NCI-H1417 (cell line): Measurements from ENCODE around the gene PXDN.

Experiments
- DNase-seq, 3 experiments: peaks; one replicate each; lab custom pipeline; 2025; lab: John Stamatoyannopoulos, UW

The PXDN gene

GRCh38 chr2:1613731-1614354 lies 130.5 kb downstream of the PXDN start:
- DNase-seq = no peak

GRCh38 chr2:1613078-1613445 lies 131.3 kb downstream of the PXDN start:
- no peak for DNase-seq

- no peak for DNase-seq
These were observed 131.8 kb downstream of the PXDN start for GRCh38 chr2:1612391-1613077.

- no peak for DNase-seq
These were observed 132.4 kb downstream of the PXDN start for GRCh38 chr2:1611886-1612285.

- no peak for DNase-seq
These were observed 134.2 kb downstream of the PXDN start for GRCh38 chr2:1610096-1610485.

- no peak for DNase-seq
These were observed 134.7 kb downstream of the PXDN start for GRCh38 chr2:1609485-1610095.

GRCh38 chr2:1609040-1609439 lies 135.3 kb downstream of the PXDN start:
- peak in 1 of 3 experiments; percentile 44 for DNase-seq

GRCh38 chr2:1607971-1608688 lies 136.2 kb downstream of the PXDN start:
- no peak for DNase-seq

- DNase-seq = no peak
These were observed 136.9 kb downstream of the PXDN start for GRCh38 chr2:1607236-1607920.

GRCh38 chr2:1606421-1607235 lies 137.7 kb downstream of the PXDN start:
- no peak for DNase-seq

GRCh38 chr2:1606046-1606400 lies 138.3 kb downstream of the PXDN start:
- no peak for DNase-seq

- DNase-seq = peak in 1 of 3 experiments; percentile 37
These were observed 138.9 kb downstream of the PXDN start for GRCh38 chr2:1605102-1606045.

- DNase-seq = no peak
These were observed 140.8 kb downstream of the PXDN start for GRCh38 chr2:1603521-1603920.

- DNase-seq = no peak
These were observed 141.3 kb downstream of the PXDN start for GRCh38 chr2:1603059-1603458.

- DNase-seq = no peak
These were observed 141.9 kb downstream of the PXDN start for GRCh38 chr2:1602278-1603010.

GRCh38 chr2:1601471-1602277 lies 142.6 kb downstream of the PXDN start:
- no peak for DNase-seq

GRCh38 chr2:1601067-1601412 lies 143.3 kb downstream of the PXDN start:
- DNase-seq = no peak

- DNase-seq = no peak
These were observed 143.9 kb downstream of the PXDN start for GRCh38 chr2:1600191-1601066.
